BE2C (cell line): Measurements from ENCODE around the gene TMEM271.

ENCODE experiments used
- DNase-seq: peaks from one replicate; pipeline ENCODE4 v3.0.0-alpha.2; 2020
- H3K27me3 ChIP-seq: fragments of 250-450 bp; sonication (Bioruptor Pico); 2 replicates; pipeline ENCODE4 v1.5.1; 2020; ENCODE audit warnings: mild to moderate bottlenecking
- H3K36me3 ChIP-seq: fragments of 250-450 bp; sonication (Bioruptor Pico); 2 replicates; pipeline ENCODE4 v1.5.1; 2020; ENCODE audit warnings: mild to moderate bottlenecking
- H3K4me1 ChIP-seq: fragments of 250-450 bp; sonication (Bioruptor Pico); 2 replicates; pipeline ENCODE4 v1.5.1; 2020
- H3K4me3 ChIP-seq: 2 replicates; pipeline ENCODE4 v1.5.1; 2011; ENCODE audit warnings: low read depth, low read length
- H3K9me3 ChIP-seq: fragments of 250-450 bp; sonication (Bioruptor Pico); 2 replicates; pipeline ENCODE4 v1.5.1; 2020
- CTCF ChIP-seq: IDR thresholded peaks from 2 replicates; pipeline ENCODE4 v1.5.1; 2012; ENCODE audit warnings: mild to moderate bottlenecking, low read depth, low read length

The TMEM271 gene

GRCh38 chr4:536351-536972 is 39.6 kb downstream of the TMEM271 start:
- H3K9me3 ChIP-seq = no peaks in the 10 kb centered on the region
- H3K36me3 ChIP-seq = peaks cover 21% of the 10 kb centered on the region
- H3K4me3 ChIP-seq = no peak overlapping the region
- DNase-seq = no peak
- TF ChIP-seq CTCF = no peak
- H3K4me1 ChIP-seq = no peaks in the 10 kb centered on the region
- H3K27me3 ChIP-seq = no peaks in the 10 kb centered on the region

GRCh38 chr4:535924-536281 is 40.2 kb downstream of the TMEM271 start:
- no peaks in the 10 kb centered on the region for H3K27me3 ChIP-seq
- H3K4me3 ChIP-seq = no peak overlapping the region
- H3K9me3 ChIP-seq = no peaks in the 10 kb centered on the region
- DNase-seq = no peak
- H3K4me1 ChIP-seq = no peaks in the 10 kb centered on the region
- peaks cover 27% of the 10 kb centered on the region for H3K36me3 ChIP-seq
- no peak for TF ChIP-seq CTCF

GRCh38 chr4:535181-535923 is 40.7 kb downstream of the TMEM271 start:
- no peaks in the 10 kb centered on the region for H3K9me3 ChIP-seq
- H3K36me3 ChIP-seq = peaks cover 32% of the 10 kb centered on the region
- no peak overlapping the region for H3K4me3 ChIP-seq
- H3K27me3 ChIP-seq = no peaks in the 10 kb centered on the region
- no peak for TF ChIP-seq CTCF
- no peak for DNase-seq
- no peaks in the 10 kb centered on the region for H3K4me1 ChIP-seq

GRCh38 chr4:534576-535151 is 41.4 kb downstream of the TMEM271 start:
- Histone ChIP-seq H3K4me3 (no peak overlapping the region), H3K9me3 (no peaks in the 10 kb centered on the region), H3K36me3 (peaks cover 32% of the 10 kb centered on the region), H3K27me3 (no peaks in the 10 kb centered on the region), H3K4me1 (no peaks in the 10 kb centered on the region)
- no peak for TF ChIP-seq CTCF
- DNase-seq = no peak

- H3K4me1 ChIP-seq = no peaks in the 10 kb centered on the region
- H3K27me3 ChIP-seq = no peaks in the 10 kb centered on the region
- no peaks in the 10 kb centered on the region for H3K9me3 ChIP-seq
- no peak overlapping the region for H3K4me3 ChIP-seq
- peaks cover 32% of the 10 kb centered on the region for H3K36me3 ChIP-seq
- DNase-seq = no peak
- TF ChIP-seq CTCF = no peak
Measured at GRCh38 chr4:534101-534575, 42.0 kb downstream of the TMEM271 start.
